Right lobe of liver (tissue), 6 donors: ENCODE results near the gene BCL2L11. TPM values are rescaled to one million over a fixed set of nuclear protein-coding genes. Genes with fewer than 3 reads are reported as not detected.

Experiments used
- ATAC-seq, 4 donors: fragments of 200-7000 bp; cut with Tn5 transposase; one replicate each; pipeline ENCODE4 v1.9.1; 2020; ENCODE audit warnings: mild to moderate bottlenecking in 4 of 4, moderate library complexity in 4 of 4
- DNase-seq, 3 donors: peaks; one replicate each; pipeline ENCODE4 v3.0.0-alpha.2; 2020
- H3K27ac ChIP-seq, 3 donors: fragments of 200-600 bp; one replicate each; pipeline ENCODE4 v1.8.0; 2022
- H3K27me3 ChIP-seq, 2 donors: fragments of 200-600 bp; one replicate each; pipeline ENCODE4 v1.8.0; 2022
- H3K36me3 ChIP-seq, 4 donors: fragments of 200-600 bp; sonication (generic) in 1 of 4; one replicate each; pipeline versions ENCODE4 v1.5.1 to v1.8.0; 2017 to 2022; ENCODE audit warnings: control low read depth in 1 of 4
- H3K4me1 ChIP-seq, 4 donors: fragments of 200-600 bp; sonication (generic) in 1 of 4; one replicate each; pipeline versions ENCODE4 v1.5.1 to v1.8.0; 2017 to 2022; ENCODE audit warnings: control low read depth in 1 of 4
- H3K4me3 ChIP-seq, 3 donors: fragments of 200-600 bp; one replicate each; pipeline ENCODE4 v1.8.0; 2022
- H3K9me3 ChIP-seq, 4 donors: fragments of 200-600 bp; sonication (generic) in 1 of 4; one replicate each; pipeline versions ENCODE4 v1.5.1 to v1.8.0; 2017 to 2022; ENCODE audit warnings: control low read depth in 1 of 4
- CTCF ChIP-seq, 4 donors: fragments of 200-600 bp in 3 of 4; fragments of 450-650 bp in 1 of 4; IDR thresholded peaks; one replicate each; pipeline versions ENCODE4 v1.5.1 to v1.8.0; 2016 to 2022; ENCODE audit warnings: antibody characterized with exemption in 4 of 4, mild to moderate bottlenecking in 2 of 4
- POLR2A ChIP-seq: fragments of 450-650 bp; IDR thresholded peaks from one replicate; pipeline ENCODE4 v1.6.1; 2017; ENCODE audit warnings: antibody characterized with exemption, mild to moderate bottlenecking
- WGBS: methylation state at CpG from one replicate; pipeline ENCODE4 v1.1.6; 2018; ENCODE audit warnings: low coverage, low lambda C conversion rate; ENCODE audit not compliant: insufficient coverage; ENCODE audit errors: missing lambda C conversion rate; 5-methylcytosine and 5-hydroxymethylcytosine counted together
- intact Hi-C, 2 donors: fragments of 100-400 bp; cut with DNase I; formaldehyde crosslinking; loops; one replicate each; pipeline versions ENCODE4 v1.11.2 to v1.14.1; 2022
- total RNA-seq, 6 experiments: library from RNA; depleted of rRNA in 2 of 6; stranded (reverse); fragments of >200 nt in 2 of 6; fragmentation: NEBNext Ultra II Directional in 3 of 6; extraction: Animal tissue kit (Norgen Biotek cat#: 25700) in 3 of 6; gene quantifications; one replicate each; pipeline versions ENCODE4 v1.1.0 to v1.2.4, GENCODE V29; 2016 to 2023
- donor health status: DM: no; HTN: yes; CAD: no.
- donor health status: DM: no; HTN: no; CAD: no.
- donor health status: DM: no; HTN: no; CAD: no.
- donor health status: DM: no; HTN: yes; CAD: no.
- donor health status: DM: no; HTN: yes; CAD: no.

The BCL2L11 gene
- total RNA-seq, 6 experiments from 2014 or later = 6.5 to 13.0 (median 8.8) TPM

- WGBS = 85% methylated on average over 2 of the region's 2 CpGs
- intact Hi-C loops = no loop called here
- Histone ChIP-seq H3K27me3 (no peaks in the 10 kb centered on the region), H3K4me1 (no peaks in the 10 kb centered on the region), H3K9me3 (no peaks in the 10 kb centered on the region), H3K4me3 (no peak overlapping the region), H3K36me3 (no peaks in the 10 kb centered on the region), H3K27ac (no peak overlapping the region)
- DNase-seq (no peak), ATAC-seq (no peak)
- no peak for TF ChIP-seq POLR2A
These were observed 11.9 kb upstream of the BCL2L11 start for GRCh38 chr2:111108745-111109271.

- TF ChIP-seq POLR2A (no peak), CTCF (IDR thresholded peaks at IDR 0.05) (no peak)
- intact Hi-C loops = no loop called here
- H3K9me3 ChIP-seq = no peaks in the 10 kb centered on the region
These were observed 9.5 kb upstream of the BCL2L11 start for GRCh38 chr2:111111101-111111755.

GRCh38 chr2:111113838-111114237, 6.9 kb upstream of the BCL2L11 start:
- WGBS = 80% methylated on average over 1 of the region's 1 CpG
- no peak for ATAC-seq
- Histone ChIP-seq H3K27ac (no peak overlapping the region), H3K9me3 (no peaks in the 10 kb centered on the region), H3K4me3 (no peak overlapping the region), H3K36me3 (no peaks in the 10 kb centered on the region), H3K4me1 (peaks cover 0 to 14% (median 2%) of the 10 kb centered on the region in 4 donors), H3K27me3 (peaks cover 0 to 5% of the 10 kb centered on the region in 2 donors)
- no peak for DNase-seq
- intact Hi-C loops = no loop called here
- TF ChIP-seq CTCF (IDR thresholded peaks at IDR 0.05) (no peak), POLR2A (no peak)

More at GRCh38 chr2:111111101-111111755, 9.5 kb upstream of the BCL2L11 start:
- Histone ChIP-seq H3K27me3 (no peaks in the 10 kb centered on the region), H3K4me3 (no peak overlapping the region), H3K4me1 (no peaks in the 10 kb centered on the region), H3K27ac (no peak overlapping the region), H3K36me3 (no peaks in the 10 kb centered on the region)
- DNase-seq = no peak
- ATAC-seq = no peak
- 79% methylated on average over 2 of the region's 4 CpGs for WGBS

- WGBS = 34% methylated on average over 7 of the region's 7 CpGs
- TF ChIP-seq CTCF (IDR thresholded peaks at IDR 0.05) (no peak), POLR2A (no peak)
- intact Hi-C loops = no loop called here
These were observed 4.5 kb upstream of the BCL2L11 start for GRCh38 chr2:111116011-111116746.

More at GRCh38 chr2:111116011-111116746, 4.5 kb upstream of the BCL2L11 start:
- Histone ChIP-seq H3K27ac (no peak overlapping the region), H3K27me3 (peaks cover 0 to 16% of the 10 kb centered on the region in 2 donors), H3K9me3 (no peaks in the 10 kb centered on the region), H3K4me3 (no peak overlapping the region), H3K36me3 (no peaks in the 10 kb centered on the region), H3K4me1 (peaks cover 0 to 21% (median 5%) of the 10 kb centered on the region in 4 donors)
- ATAC-seq (no peak), DNase-seq (no peak)
